ENCODE results near the gene KCNIP1. TPM values are rescaled to one million over a fixed set of nuclear protein-coding genes. Genes with fewer than 3 reads are reported as not detected.

The KCNIP1 gene
- total and polyA plus RNA-seq, 2 of the 13 experiments (the other 11 are each of a cell fraction or from before 2014, with no cell fraction given): not detected

DNA sequence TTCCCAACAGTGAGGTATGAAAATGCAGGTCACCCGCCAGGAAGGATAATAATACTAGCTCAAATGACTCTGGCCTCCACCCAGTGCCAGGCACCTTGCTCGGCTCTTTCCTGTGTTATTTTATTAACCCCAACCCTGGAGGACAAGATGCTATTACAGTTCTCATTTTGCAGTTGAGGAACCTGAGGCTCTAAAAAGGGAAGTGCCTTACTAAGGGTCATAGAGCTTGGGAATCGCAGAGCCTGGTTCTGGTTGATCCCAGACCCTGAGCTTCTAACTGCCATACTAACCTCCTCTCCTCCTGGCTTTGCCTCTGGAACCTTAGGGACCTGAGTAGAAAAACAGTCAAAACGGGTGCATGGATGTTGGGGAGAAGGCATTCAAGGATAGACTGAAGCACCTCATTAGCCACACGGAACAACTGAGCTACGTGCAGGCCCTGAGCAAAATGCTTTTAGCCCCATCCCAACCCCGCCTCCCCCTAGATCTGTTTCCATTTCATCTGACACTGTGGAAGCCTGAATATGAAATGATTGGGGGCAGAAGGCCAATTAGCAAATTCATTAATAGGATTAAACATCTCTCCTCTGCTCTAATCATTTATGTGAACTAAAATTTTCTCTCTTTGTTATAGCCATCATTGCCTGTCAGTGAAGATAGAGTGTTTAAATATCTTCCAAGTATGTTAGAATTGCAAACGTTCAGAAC lies 7.9 kb downstream of the KCNIP1 start (continued):
- TF ChIP-seq ZNF552 (CRISPR knock-in tag; IDR thresholded peaks at IDR 0.05; ENCODE audit: borderline replicate concordance): no peak
- TF ChIP-seq TCF7L2 (IDR thresholded peaks at IDR 0.05; ENCODE audit: low read depth, low read length): no peak

DNA sequence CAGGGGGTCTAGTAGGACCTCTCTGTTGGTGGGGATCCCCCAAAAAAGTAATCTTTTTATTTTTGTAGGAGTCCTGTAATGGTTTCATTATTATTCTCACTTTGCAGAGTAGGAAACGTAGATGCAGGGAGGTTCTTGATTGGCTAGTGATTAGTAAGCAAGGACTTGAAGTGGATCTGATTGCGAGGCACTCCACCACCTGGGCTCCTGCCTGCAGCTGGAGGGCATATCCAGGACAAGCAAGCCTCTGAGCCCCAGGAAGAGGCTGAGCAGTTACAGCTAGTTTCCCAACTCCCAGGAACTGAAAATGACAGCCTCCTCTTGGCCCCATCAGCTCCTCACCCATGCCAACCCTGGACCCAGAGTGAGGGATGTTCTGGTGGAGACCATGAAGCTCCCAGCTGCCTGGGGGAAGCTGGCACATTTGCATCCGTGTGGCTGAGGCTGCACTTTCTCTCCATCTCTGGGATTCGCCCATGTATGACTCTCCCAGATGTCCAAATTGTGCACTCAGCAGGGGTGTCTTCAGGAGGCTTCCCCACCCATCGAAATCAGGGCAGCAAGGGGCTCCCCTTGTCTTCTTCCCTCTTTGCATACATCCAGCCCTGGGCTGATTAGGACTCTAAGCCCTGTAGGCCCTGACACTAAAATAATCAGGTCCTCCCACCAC lies 10.2 kb downstream of the KCNIP1 start:
- POLR2A ChIA-PET: no interaction called here
- ATAC-seq: no peak
- CTCF ChIA-PET (ENCODE audit: low intra/inter-chr PET ratio, low total read pairs): no interaction called here

More for the DNA sequence above, 10.2 kb downstream of the KCNIP1 start:
- Histone ChIP-seq H3K27ac (ENCODE audit: extremely low read length, insufficient read depth, low read length) (no peak overlapping the region), H3K4me1 (ENCODE audit: insufficient read depth, low read length) (no peaks in the 10 kb centered on the region), H3K36me3 (replicated peaks in 1 of 2; ENCODE audit: control insufficient read depth in 1 of 2, insufficient read depth in 2 of 2, low read length in 2 of 2) (no peaks in the 10 kb centered on the region), H4K20me1 (ENCODE audit: insufficient read depth, low read length) (no peaks in the 10 kb centered on the region), H3K27me3 (ENCODE audit: control insufficient read depth in 1 of 2, insufficient read depth in 2 of 2, low read length in 2 of 2) (peaks cover 0 to 14% of the 10 kb centered on the region in 2 experiments; a peak in 3 of 5 replicates), H3K9ac (ENCODE audit: insufficient read depth, low read depth, low read length) (no peak overlapping the region), H3K79me2 (ENCODE audit: insufficient read depth, low read length) (no peaks in the 10 kb centered on the region), H2AFZ (ENCODE audit: low read length) (no peak overlapping the region), H3K4me3 (replicated peaks in 1 of 3; ENCODE audit: insufficient read depth in 1 of 3, low read depth in 2 of 3, low read length in 3 of 3) (no peak overlapping the region), H3K9me3 (ENCODE audit: low read length) (no peaks in the 10 kb centered on the region), H3K4me2 (ENCODE audit: low read depth, low read length) (no peak overlapping the region)
- BruUV-seq (replicated peaks): no TSS peak
- FAIRE-seq: no peak
- intact Hi-C loops (cut with micrococcal nuclease; ENCODE audit: unreplicated experiment) (no loop called here), in situ Hi-C loops (cut with HindIII; ENCODE audit: extremely low pct_ligation_motif_present, low pct_unique_long_range_greater_than_20kb) (no loop called here)
- DNase-seq (ENCODE audit: low spot score): no peak
- WGBS (ENCODE audit: low lambda C conversion rate): 8% methylated on average over 2 of the region's 5 CpGs
- no peak for TF ChIP-seq MAFK (conservative IDR thresholded peaks at IDR 0.05 in 1 of 2, IDR thresholded peaks at IDR 0.05 in 1 of 2; ENCODE audit: low read length in 2 of 2)
- TF ChIP-seq ZNF629 (CRISPR knock-in tag; conservative IDR thresholded peaks at IDR 0.05): no peak
- no peak for TF ChIP-seq NCOA5 (CRISPR knock-in tag; IDR thresholded peaks at IDR 0.05)
- TF ChIP-seq SP1 (IDR thresholded peaks at IDR 0.05): no peak
- no peak for TF ChIP-seq SP1 (CRISPR knock-in tag; IDR thresholded peaks at IDR 0.05)
- no peak for TF ChIP-seq KLF12 (CRISPR knock-in tag; IDR thresholded peaks at IDR 0.05; ENCODE audit: borderline replicate concordance)
- no peak for TF ChIP-seq KDM2A (CRISPR knock-in tag; IDR thresholded peaks at IDR 0.05; ENCODE audit: borderline replicate concordance, low read depth)
- no peak for TF ChIP-seq ZNF260 (CRISPR knock-in tag; IDR thresholded peaks at IDR 0.05; ENCODE audit: borderline replicate concordance, low read depth)
- TF ChIP-seq CREM (IDR thresholded peaks at IDR 0.05): no peak
- no peak for TF ChIP-seq CREM (CRISPR knock-in tag; IDR thresholded peaks at IDR 0.05)
- TF ChIP-seq, protein P1, sequence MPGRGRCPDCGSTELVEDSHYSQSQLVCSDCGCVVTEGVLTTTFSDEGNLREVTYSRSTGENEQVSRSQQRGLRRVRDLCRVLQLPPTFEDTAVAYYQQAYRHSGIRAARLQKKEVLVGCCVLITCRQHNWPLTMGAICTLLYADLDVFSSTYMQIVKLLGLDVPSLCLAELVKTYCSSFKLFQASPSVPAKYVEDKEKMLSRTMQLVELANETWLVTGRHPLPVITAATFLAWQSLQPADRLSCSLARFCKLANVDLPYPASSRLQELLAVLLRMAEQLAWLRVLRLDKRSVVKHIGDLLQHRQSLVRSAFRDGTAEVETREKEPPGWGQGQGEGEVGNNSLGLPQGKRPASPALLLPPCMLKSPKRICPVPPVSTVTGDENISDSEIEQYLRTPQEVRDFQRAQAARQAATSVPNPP (CRISPR knock-in tag; IDR thresholded peaks at IDR 0.05): no peak

Measured in HepG2 (cell line).